Raji (cell line): ENCODE measurements around the gene ELF5.

Experiments
- POLR2A ChIP-seq: IDR thresholded peaks from 2 replicates; pipeline ENCODE4 v1.6.1; 2011; ENCODE audit warnings: low read depth, low read length, control low read depth; ENCODE audit not compliant: insufficient read depth

Gene ELF5

GRCh38 chr11:34432822-34433221 lies 80.8 kb downstream of the ELF5 start:
- no peak for TF ChIP-seq POLR2A

- TF ChIP-seq POLR2A = no peak
Observed at GRCh38 chr11:34431979-34432378, 81.6 kb downstream of the ELF5 start.
